ENCODE data around the gene SPTBN1. TPM values are rescaled to one million over a fixed set of nuclear protein-coding genes. Genes with fewer than 3 reads are reported as not detected.

SPTBN1 gene
- total and polyA plus RNA-seq, 2 donors (not counting 3 experiments of a cell fraction or from before 2014, with no cell fraction given) = 63.3 to 320 TPM

GRCh38 chr2:54549917-54550518, 93.9 kb downstream of the SPTBN1 start:
- no peaks in the 10 kb centered on the region for H3K9me1 ChIP-seq (replicated peaks; ENCODE audit: control insufficient read depth, extremely low read depth, insufficient read depth, low read length)
- H3K27ac ChIP-seq (ENCODE audit: insufficient read depth, low read depth, low read length) = no peak overlapping the region
- peaks cover 16% of the 10 kb centered on the region for H3K4me1 ChIP-seq (ENCODE audit: control insufficient read depth, extremely low read depth, insufficient read depth, low read length)
- H3K4me3 ChIP-seq (replicated peaks in 1 of 3; ENCODE audit: insufficient read depth in 1 of 3, low read depth in 1 of 3, low read length in 3 of 3) = no peak overlapping the region
- H3K9ac ChIP-seq (replicated peaks; ENCODE audit: extremely low read depth, insufficient read depth, low read length) = no peak overlapping the region
- CTCF ChIA-PET = interaction anchor here (1.1 to 1.6 kb wide), 3 partner anchors 9 to 11 kb away, joined by 3 to 5 read pairs (median 3); no protein-coding TSS in a partner anchor
- POLR2A ChIA-PET = no interaction called here
- H3K9me3 ChIP-seq (replicated peaks; ENCODE audit: control insufficient read depth, insufficient read depth, low read length) = no peaks in the 10 kb centered on the region
- intact Hi-C loops (cut with micrococcal nuclease) = no loop called here
- H3K36me3 ChIP-seq (ENCODE audit: control insufficient read depth in 2 of 2, extremely low read depth in 1 of 2, insufficient read depth in 2 of 2, low read length in 2 of 2) = no peaks in the 10 kb centered on the region
- H2AFZ ChIP-seq (ENCODE audit: low read depth, low read length) = no peak overlapping the region
- DNase-seq (ENCODE audit: low read depth, low spot score) = no peak
- TF ChIP-seq MYC (IDR thresholded peaks at IDR 0.05; ENCODE audit: low read depth, low read length) = no peak
- no peak for TF ChIP-seq FOS (IDR thresholded peaks at IDR 0.05; ENCODE audit: borderline replicate concordance, insufficient read depth, low read length)
- no peak for TF ChIP-seq GATA2 (IDR thresholded peaks at IDR 0.05; ENCODE audit: insufficient read depth, insufficient read length, low read depth, low read length)
- no peak for TF ChIP-seq POLR2A (IDR thresholded peaks at IDR 0.05; ENCODE audit: low read depth, low read length)
- no peak for TF ChIP-seq POLR2AphosphoS5 (IDR thresholded peaks at IDR 0.05; ENCODE audit: insufficient read depth, low read depth, low read length)
- no peak for TF ChIP-seq EZH2 (IDR thresholded peaks at IDR 0.05; ENCODE audit: borderline replicate concordance, low read depth, low read length, severe bottlenecking)
- no peak for TF ChIP-seq MAX (IDR thresholded peaks at IDR 0.05; ENCODE audit: insufficient read depth, insufficient read length)
- TF ChIP-seq CTCF (IDR thresholded peaks at IDR 0.05; ENCODE audit: extremely low read depth in 1 of 2, insufficient read depth in 1 of 2, low read depth in 1 of 2, low read length in 2 of 2) = no peak
- TF ChIP-seq JUN (IDR thresholded peaks at IDR 0.05; ENCODE audit: borderline replicate concordance, insufficient read depth, insufficient read length, low read depth) = no peak
- no peak for FAIRE-seq
- H3K4me2 ChIP-seq (ENCODE audit: insufficient read depth, low read length) = no peak overlapping the region
- no peaks in the 10 kb centered on the region for H4K20me1 ChIP-seq (replicated peaks; ENCODE audit: control insufficient read depth, extremely low read depth, insufficient read depth, low read length)
- H3K79me2 ChIP-seq (ENCODE audit: control insufficient read depth, insufficient read depth, low read length) = peaks cover 5% of the 10 kb centered on the region
- no TSS peak for BruUV-seq (replicated peaks)
- no peaks in the 10 kb centered on the region for H3K27me3 ChIP-seq (ENCODE audit: control insufficient read depth in 2 of 2, insufficient read depth in 2 of 2, low read length in 2 of 2)
- dilution Hi-C loops (cut with MboI; ENCODE audit: extremely low pct_ligation_motif_present, low sequenced_read_pairs) = no loop called here
